OCI-LY3 (cell line): Measurements from ENCODE around the gene EPHB3.

Experiments used
- EZH2phosphoT487 ChIP-seq: fragments of 200-600 bp; shearing (Covaris generic); IDR thresholded peaks from 2 replicates; pipeline ENCODE4 v1.6.1; 2018; ENCODE audit warnings: antibody characterized with exemption, mixed run types, low read depth
- TF ChIP-seq, protein P1 (sequence below): fragments of 200-600, 300-600 bp; sonication (generic); IDR thresholded peaks from 2 replicates; pipeline ENCODE4 v1.5.1; 2014; ENCODE audit warnings: antibody characterized with exemption, low read length, low read depth

GRCh38 chr3:184570035-184570434, 8.4 kb downstream of the EPHB3 start:
- TF ChIP-seq, protein P1, sequence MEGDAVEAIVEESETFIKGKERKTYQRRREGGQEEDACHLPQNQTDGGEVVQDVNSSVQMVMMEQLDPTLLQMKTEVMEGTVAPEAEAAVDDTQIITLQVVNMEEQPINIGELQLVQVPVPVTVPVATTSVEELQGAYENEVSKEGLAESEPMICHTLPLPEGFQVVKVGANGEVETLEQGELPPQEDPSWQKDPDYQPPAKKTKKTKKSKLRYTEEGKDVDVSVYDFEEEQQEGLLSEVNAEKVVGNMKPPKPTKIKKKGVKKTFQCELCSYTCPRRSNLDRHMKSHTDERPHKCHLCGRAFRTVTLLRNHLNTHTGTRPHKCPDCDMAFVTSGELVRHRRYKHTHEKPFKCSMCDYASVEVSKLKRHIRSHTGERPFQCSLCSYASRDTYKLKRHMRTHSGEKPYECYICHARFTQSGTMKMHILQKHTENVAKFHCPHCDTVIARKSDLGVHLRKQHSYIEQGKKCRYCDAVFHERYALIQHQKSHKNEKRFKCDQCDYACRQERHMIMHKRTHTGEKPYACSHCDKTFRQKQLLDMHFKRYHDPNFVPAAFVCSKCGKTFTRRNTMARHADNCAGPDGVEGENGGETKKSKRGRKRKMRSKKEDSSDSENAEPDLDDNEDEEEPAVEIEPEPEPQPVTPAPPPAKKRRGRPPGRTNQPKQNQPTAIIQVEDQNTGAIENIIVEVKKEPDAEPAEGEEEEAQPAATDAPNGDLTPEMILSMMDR = no peak
- no peak for TF ChIP-seq EZH2phosphoT487
